H9 (cell line): ENCODE results near the gene C10orf71. TPM values are rescaled to one million over a fixed set of nuclear protein-coding genes. Genes with fewer than 3 reads are reported as not detected.

Experiments used
- DNase-seq: peaks from one replicate; pipeline ENCODE4 v3.0.0-alpha.2; 2017
- H2AFZ ChIP-seq: one replicate; pipeline ENCODE4 v1.6.1; 2013; ENCODE audit warnings: mild to moderate bottlenecking, low read length, control low read depth, moderate library complexity
- H2AK5ac ChIP-seq: 2 replicates; pipeline ENCODE4 v1.6.1; 2013; ENCODE audit warnings: low read length, control low read depth, mixed read lengths; ENCODE audit not compliant: insufficient read length
- H2BK120ac ChIP-seq: one replicate; pipeline ENCODE4 v1.6.1; 2013; ENCODE audit warnings: low read depth, mild to moderate bottlenecking, low read length, control low read depth, inconsistent platforms; ENCODE audit not compliant: poor library complexity, severe bottlenecking
- H2BK12ac ChIP-seq: 2 replicates; pipeline ENCODE4 v1.6.1; 2013; ENCODE audit warnings: low read length, control low read depth, mixed read lengths, low read depth; ENCODE audit not compliant: insufficient read length
- H2BK15ac ChIP-seq: 2 replicates; pipeline ENCODE4 v1.6.1; 2013; ENCODE audit warnings: low read depth, low read length, control low read depth
- H2BK20ac ChIP-seq: one replicate; pipeline ENCODE4 v1.6.1; 2013; ENCODE audit warnings: low read depth, mild to moderate bottlenecking, low read length, control low read depth, inconsistent platforms; ENCODE audit not compliant: poor library complexity, severe bottlenecking
- H2BK5ac ChIP-seq: 2 replicates; pipeline ENCODE4 v1.6.1; 2013; ENCODE audit warnings: low read length, control low read depth, mixed read lengths; ENCODE audit not compliant: insufficient read length
- H3K14ac ChIP-seq: 2 replicates; pipeline ENCODE4 v1.6.1; 2013; ENCODE audit warnings: low read length, control low read depth; ENCODE audit not compliant: insufficient read depth
- H3K18ac ChIP-seq: 2 replicates; pipeline ENCODE4 v1.6.1; 2013; ENCODE audit warnings: low read depth, mild to moderate bottlenecking, mixed read lengths, low read length, control low read depth; ENCODE audit not compliant: insufficient read length
- H3K23ac ChIP-seq: 2 replicates; pipeline ENCODE4 v1.6.1; 2013; ENCODE audit warnings: low read length, control low read depth, mixed read lengths, low read depth; ENCODE audit not compliant: insufficient read length
- H3K23me2 ChIP-seq: 2 replicates; pipeline ENCODE4 v1.6.1; 2013; ENCODE audit warnings: low read depth, mild to moderate bottlenecking, mixed read lengths, low read length, control low read depth; ENCODE audit not compliant: insufficient read length, poor library complexity, severe bottlenecking
- H3K27ac ChIP-seq: 2 replicates; pipeline ENCODE4 v1.5.1; 2013; ENCODE audit warnings: low read length, control low read depth, mixed read lengths, low read depth; ENCODE audit not compliant: insufficient read length
- H3K27me3 ChIP-seq: 2 replicates; pipeline ENCODE4 v1.6.1; 2013; ENCODE audit warnings: low read length, control low read depth, inconsistent platforms; ENCODE audit not compliant: insufficient read depth
- H3K4ac ChIP-seq: 2 replicates; pipeline ENCODE4 v1.6.1; 2013; ENCODE audit warnings: low read depth, mild to moderate bottlenecking, control low read depth, inconsistent platforms, low read length, moderate library complexity
- H3K4me1 ChIP-seq: 2 replicates; pipeline ENCODE4 v1.6.1; 2013; ENCODE audit warnings: low read length, control low read depth, inconsistent platforms; ENCODE audit not compliant: insufficient read depth
- H3K4me2 ChIP-seq: 2 replicates; pipeline ENCODE4 v1.6.1; 2013; ENCODE audit warnings: low read length, control low read depth, mixed read lengths; ENCODE audit not compliant: insufficient read length, insufficient read depth
- H3K56ac ChIP-seq: 2 replicates; pipeline ENCODE4 v1.6.1; 2013; ENCODE audit warnings: low read depth, mild to moderate bottlenecking, mixed read lengths, low read length, control low read depth; ENCODE audit not compliant: insufficient read length
- H3K79me1 ChIP-seq: 2 replicates; pipeline ENCODE4 v1.6.1; 2013; ENCODE audit warnings: low read depth, mild to moderate bottlenecking, moderate library complexity, low read length, control low read depth, inconsistent platforms; ENCODE audit not compliant: insufficient read depth, poor library complexity, severe bottlenecking
- H3K79me2 ChIP-seq: 2 replicates; pipeline ENCODE4 v1.6.1; 2013; ENCODE audit warnings: low read length, control low read depth, inconsistent platforms; ENCODE audit not compliant: insufficient read depth
- H3K9ac ChIP-seq: 2 replicates; pipeline ENCODE4 v1.6.1; 2013; ENCODE audit warnings: low read length, control low read depth, mixed read lengths; ENCODE audit not compliant: insufficient read length; ENCODE audit errors: extremely low read depth
- H3K9me3 ChIP-seq: one replicate; pipeline ENCODE4 v1.6.1; 2013; ENCODE audit warnings: low read depth, low read length, inconsistent platforms; ENCODE audit not compliant: control insufficient read depth
- H3T11ph ChIP-seq: one replicate; pipeline ENCODE4 v1.6.1; 2013; ENCODE audit warnings: mild to moderate bottlenecking, low read length, control low read depth, inconsistent platforms
- H4K20me1 ChIP-seq: one replicate; pipeline ENCODE4 v1.6.1; 2013; ENCODE audit not compliant: control insufficient read depth, insufficient read length, insufficient read depth
- H4K5ac ChIP-seq: 2 replicates; pipeline ENCODE4 v1.6.1; 2013; ENCODE audit warnings: low read depth, mild to moderate bottlenecking, mixed read lengths, low read length, control low read depth; ENCODE audit not compliant: insufficient read length
- H4K8ac ChIP-seq: replicated peaks from 2 replicates; pipeline ENCODE4 v1.6.1; 2013; ENCODE audit warnings: low read length, control low read depth, mixed read lengths, low read depth; ENCODE audit not compliant: insufficient read length
- H4K91ac ChIP-seq: 2 replicates; pipeline ENCODE4 v1.6.1; 2013; ENCODE audit warnings: low read depth, mild to moderate bottlenecking, moderate library complexity, mixed read lengths, low read length, control low read depth; ENCODE audit not compliant: insufficient read length
- H3K27ac Mint-ChIP-seq, 3 experiments: 2 replicates in 2 of 3; 3 replicates in 1 of 3; pipeline ENCODE4 v1.8.0; 2020 to 2021; ENCODE audit warnings: mixed read lengths in 3 of 3, mild to moderate bottlenecking in 1 of 3, moderate library complexity in 1 of 3
- H3K27me3 Mint-ChIP-seq: 2 replicates; pipeline ENCODE4 v1.8.0; 2021; ENCODE audit warnings: low read depth, mild to moderate bottlenecking, moderate library complexity, mixed read lengths
- H3K36me3 Mint-ChIP-seq, 3 experiments: 2 replicates in 2 of 3; 3 replicates in 1 of 3; pipeline ENCODE4 v1.8.0; 2020 to 2021; ENCODE audit warnings: low read depth in 3 of 3, mixed read lengths in 3 of 3; ENCODE audit not compliant: insufficient read depth in 1 of 3
- H3K4me1 Mint-ChIP-seq, 2 experiments: 2 replicates each; pipeline ENCODE4 v1.8.0; 2020; ENCODE audit warnings: mixed read lengths in 2 of 2
- H3K4me3 Mint-ChIP-seq, 2 experiments: 2 replicates in 1 of 2; 3 replicates in 1 of 2; pipeline ENCODE4 v1.8.0; 2020 to 2021; ENCODE audit warnings: mild to moderate bottlenecking in 2 of 2, mixed read lengths in 2 of 2, moderate library complexity in 1 of 2
- H3K9me3 Mint-ChIP-seq, 2 experiments: 2 replicates in 1 of 2; 3 replicates in 1 of 2; pipeline ENCODE4 v1.8.0; 2020; ENCODE audit warnings: mild to moderate bottlenecking in 2 of 2, mixed read lengths in 2 of 2, moderate library complexity in 1 of 2
- CTCF ChIP-seq: fragments of 200-600 bp; sonication (generic); conservative IDR thresholded peaks from 3 replicates; pipeline ENCODE4 v1.8.0; 2021; ENCODE audit warnings: antibody characterized with exemption, mild to moderate bottlenecking
- WGBS: extraction: QIAGEN DNeasy Blood & Tissue Kit; methylation state at CpG from one replicate; pipeline ENCODE4 v1.1.7; 2013; ENCODE audit warnings: missing lambda C conversion rate, low lambda C conversion rate, mixed read lengths; ENCODE audit not compliant: insufficient read length; ENCODE audit errors: extremely low coverage; 5-methylcytosine and 5-hydroxymethylcytosine counted together
- total RNA-seq: library from RNA; stranded (reverse); gene quantifications from 2 replicates; pipeline ENCODE4 v1.2.1, GENCODE V29; 2021

C10orf71 gene
- total RNA-seq, 1 experiment from 2014 or later, result not detected

- no peak overlapping the region for H4K5ac ChIP-seq
- no peaks in the 10 kb centered on the region for H3K79me2 ChIP-seq
- no peaks in the 10 kb centered on the region for H3K36me3 Mint-ChIP-seq
Observed at GRCh38 chr10:49285232-49285631, 13.7 kb upstream of the C10orf71 start.

More at GRCh38 chr10:49285232-49285631, 13.7 kb upstream of the C10orf71 start:
- Histone ChIP-seq H3K4me1 (no peaks in the 10 kb centered on the region), H3K27me3 (no peaks in the 10 kb centered on the region), H3K23ac (no peak overlapping the region), H2BK120ac (no peak overlapping the region), H2BK5ac (no peak overlapping the region), H3K4me2 (no peak overlapping the region), H2BK20ac (no peak overlapping the region), H3K4ac (no peak overlapping the region), H3K79me1 (no peaks in the 10 kb centered on the region), H2AFZ (no peak overlapping the region), H3K23me2 (no peaks in the 10 kb centered on the region), H3T11ph (no peak overlapping the region), H3K9me3 (no peaks in the 10 kb centered on the region), H3K9ac (no peak overlapping the region), H3K56ac (no peak overlapping the region), H4K20me1 (no peaks in the 10 kb centered on the region), H3K18ac (no peak overlapping the region), H3K14ac (no peak overlapping the region), H2BK12ac (no peak overlapping the region), H4K91ac (no peak overlapping the region), H2AK5ac (no peak overlapping the region), H4K8ac (no peak overlapping the region), H2BK15ac (no peak overlapping the region), H3K27ac (no peak overlapping the region)
- no CpG with 5 or more reads among the region's 3 CpGs for WGBS
- Mint-ChIP-seq H3K4me1 (0 out of 4 replicates have a peak, but pooled peaks cover 0 to 3% of the 10 kb centered on the region in 2 experiments), H3K9me3 (no peaks in the 10 kb centered on the region), H3K4me3 (no peak overlapping the region), H3K27me3 (no peaks in the 10 kb centered on the region), H3K27ac (no peak overlapping the region)
- no peak for DNase-seq
- TF ChIP-seq CTCF, result no peak
